ENCODE results near the gene CLCA2. TPM values are rescaled to one million over a fixed set of nuclear protein-coding genes. Genes with fewer than 3 reads are reported as not detected.

Gene CLCA2
- total RNA-seq, 1 experiment from 2014 or later, result not detected

GRCh38 chr1:86472152-86472551 lies 48.2 kb downstream of the CLCA2 start:
- TF ChIP-seq REST (IDR thresholded peaks at IDR 0.05; ENCODE audit: insufficient read depth in 1 of 2, low read depth in 2 of 2, low read length in 1 of 2) (no peak), CTCF (IDR thresholded peaks at IDR 0.05) (no peak), POLR2AphosphoS5 (IDR thresholded peaks at IDR 0.05; ENCODE audit: low read depth, low read length) (no peak), SIN3A (IDR thresholded peaks at IDR 0.05; ENCODE audit: borderline replicate concordance, insufficient read depth, low read depth, low read length) (no peak), TCF7L2 (IDR thresholded peaks at IDR 0.05; ENCODE audit: low read depth, low read length) (no peak)
- DNase-seq (ENCODE audit: low read depth, low spot score), result no peak
- Histone ChIP-seq H3K9me3 (ENCODE audit: control insufficient read depth, insufficient read depth, low read depth, low read length) (no peaks in the 10 kb centered on the region), H3K27ac (ENCODE audit: low read length) (no peak overlapping the region), H3K36me3 (ENCODE audit: control insufficient read depth, insufficient read depth, low read length) (no peaks in the 10 kb centered on the region), H3K4me1 (ENCODE audit: control insufficient read depth, insufficient read depth, low read length) (no peaks in the 10 kb centered on the region), H3K27me3 (ENCODE audit: control insufficient read depth, insufficient read depth, low read length) (peaks cover 29% of the 10 kb centered on the region), H3K4me3 (ENCODE audit: low read depth in 2 of 2, low read length in 2 of 2) (no peak overlapping the region)
- peak; percentile 35; the same call in 1 of the 2 replicates for ATAC-seq
- ChIA-PET POLR2A (no interaction called here), CTCF (no interaction called here)
- intact Hi-C loops (cut with micrococcal nuclease; ENCODE audit: unreplicated experiment) (loop anchor here (5.0 to 10.0 kb wide), 2 partner anchors 90 to 213 kb away; no protein-coding TSS in a partner anchor), in situ Hi-C loops (cut with HindIII; ENCODE audit: low pct_unique_long_range_greater_than_20kb, low sequenced_read_pairs) (no loop called here)
- BruUV-seq (replicated peaks), result no TSS peak

- in situ Hi-C loops (cut with HindIII; ENCODE audit: low pct_unique_long_range_greater_than_20kb, low sequenced_read_pairs), result no loop called here
- ChIA-PET POLR2A (no interaction called here), CTCF (no interaction called here)
- DNase-seq (ENCODE audit: low read depth, low spot score) (no peak), ATAC-seq (no peak)
- no peak overlapping the region for H3K27ac ChIP-seq (ENCODE audit: low read length)
- H3K9me3 ChIP-seq (ENCODE audit: control insufficient read depth, insufficient read depth, low read depth, low read length), result no peaks in the 10 kb centered on the region
- no peaks in the 10 kb centered on the region for H3K4me1 ChIP-seq (ENCODE audit: control insufficient read depth, insufficient read depth, low read length)
- TF ChIP-seq POLR2AphosphoS5 (IDR thresholded peaks at IDR 0.05; ENCODE audit: low read depth, low read length) (no peak), CTCF (IDR thresholded peaks at IDR 0.05) (no peak), TCF7L2 (IDR thresholded peaks at IDR 0.05; ENCODE audit: low read depth, low read length) (no peak), REST (IDR thresholded peaks at IDR 0.05; ENCODE audit: insufficient read depth in 1 of 2, low read depth in 2 of 2, low read length in 1 of 2) (no peak), SIN3A (IDR thresholded peaks at IDR 0.05; ENCODE audit: borderline replicate concordance, insufficient read depth, low read depth, low read length) (no peak)
- BruUV-seq (replicated peaks), result no TSS peak
- H3K36me3 ChIP-seq (ENCODE audit: control insufficient read depth, insufficient read depth, low read length), result no peaks in the 10 kb centered on the region
- intact Hi-C loops (cut with micrococcal nuclease; ENCODE audit: unreplicated experiment), result loop anchor here (5.0 to 10.0 kb wide), 2 partner anchors 90 to 212 kb away; no protein-coding TSS in a partner anchor
- peaks cover 29% of the 10 kb centered on the region for H3K27me3 ChIP-seq (ENCODE audit: control insufficient read depth, insufficient read depth, low read length)
- H3K4me3 ChIP-seq (ENCODE audit: low read depth in 2 of 2, low read length in 2 of 2), result no peak overlapping the region
Measured at GRCh38 chr1:86472767-86473166, 48.8 kb downstream of the CLCA2 start.

All from Panc1 (cell line).